WTC11 (cell line): Measurements from ENCODE around the gene AJAP1.

Experiments
- ATF2 ChIP-seq: sonication (generic); formaldehyde crosslinking; IDR thresholded peaks from 2 replicates; pipeline ENCODE4 v1.8.1; 2022; ENCODE audit warnings: low read depth, missing genetic modification reagents, borderline replicate concordance
- USF2 ChIP-seq: sonication (generic); formaldehyde crosslinking; IDR thresholded peaks from 2 replicates; pipeline ENCODE4 v1.8.1; 2023; ENCODE audit warnings: mild to moderate bottlenecking, missing genetic modification reagents, moderate library complexity

GRCh38 chr1:4638345-4638729 is 16.1 kb upstream of the AJAP1 start:
- no peak for TF ChIP-seq USF2 (CRISPR knock-in tag)
- TF ChIP-seq ATF2: no peak
